ENCODE measurements around the gene TRUB2.

Gene TRUB2

DNA sequence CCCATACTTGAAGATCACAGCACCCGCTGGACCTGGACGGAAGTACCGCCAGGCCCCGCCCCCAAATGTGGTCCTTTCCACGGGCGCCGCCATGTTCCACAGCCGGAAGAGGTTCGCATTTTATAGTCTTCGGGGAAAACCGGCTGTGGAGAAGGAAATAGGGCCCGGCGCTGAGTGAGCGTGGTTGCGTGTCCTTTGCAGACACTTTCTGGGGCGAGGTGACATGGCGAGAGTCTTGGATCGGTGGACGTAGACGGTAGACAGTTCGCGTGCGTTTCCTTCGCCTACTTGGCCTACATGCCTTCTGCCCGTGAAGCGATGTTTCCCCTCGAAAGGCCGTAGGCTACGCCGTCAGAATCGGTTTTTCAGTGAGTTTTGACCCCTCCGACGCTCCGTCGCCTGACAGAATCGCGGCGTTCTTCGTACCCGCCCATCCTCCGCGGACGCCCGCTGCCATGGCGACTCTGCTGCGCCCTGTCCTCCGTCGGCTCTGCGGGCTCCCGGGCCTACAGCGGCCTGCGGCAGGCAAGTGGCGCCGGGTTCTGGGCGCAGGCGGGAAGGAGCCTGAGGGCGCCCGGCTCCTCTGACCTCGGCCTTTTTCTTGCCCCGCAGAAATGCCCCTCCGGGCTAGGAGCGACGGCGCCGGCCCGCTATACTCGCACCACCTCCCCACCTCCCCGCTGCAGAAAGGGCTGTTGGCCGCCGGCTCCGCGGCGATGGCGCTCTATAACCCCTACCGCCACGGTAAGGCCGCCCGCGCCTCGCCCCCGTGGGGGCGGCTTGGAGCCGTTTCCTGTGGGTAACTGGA is at the start of gene TRUB2, which contains the start of gene COQ4:
TSS of gene TRUB2 (minus strand) at position 44 of the 808 bp plus-strand sequence. CDS start at position 5, 39 bp downstream.
TSS of gene COQ4 (plus strand) at position 436 of the 808 bp plus-strand sequence. CDS start at position 456, 20 bp downstream.
- peak; percentile 99 for DNase-seq

- DNase-seq = no peak
Measured at GRCh38 chr9:128371630-128372117, 49.4 kb upstream of the TRUB2 start.

- DNase-seq = peak; percentile 97
Measured at GRCh38 chr9:128370752-128371629, 48.7 kb upstream of the TRUB2 start, which contains the start of gene URM1. Gene URM1 (plus strand): TSS chr9:128371374. CDS start chr9:128371381, 7 bp downstream.

DNA sequence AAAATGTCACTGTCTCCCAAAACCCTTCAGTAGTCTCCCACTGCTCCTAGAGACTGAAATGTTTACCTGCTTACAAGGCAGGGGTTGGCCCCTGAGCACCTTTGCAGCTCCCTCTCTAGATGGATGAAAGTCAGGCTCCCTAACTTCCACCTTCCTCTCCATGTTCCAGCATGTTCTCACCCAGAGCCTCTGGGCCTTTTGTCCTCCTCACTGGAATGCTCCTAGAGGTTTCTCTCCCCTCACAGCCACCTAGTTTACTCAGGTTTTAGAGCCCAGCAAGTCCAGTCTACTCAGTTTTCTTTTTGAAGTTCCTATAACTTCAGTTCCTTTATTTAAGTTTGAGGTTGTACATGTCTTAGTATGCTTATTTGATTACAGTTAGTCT is 48.1 kb upstream of the TRUB2 start:
- DNase-seq = no peak

DNA sequence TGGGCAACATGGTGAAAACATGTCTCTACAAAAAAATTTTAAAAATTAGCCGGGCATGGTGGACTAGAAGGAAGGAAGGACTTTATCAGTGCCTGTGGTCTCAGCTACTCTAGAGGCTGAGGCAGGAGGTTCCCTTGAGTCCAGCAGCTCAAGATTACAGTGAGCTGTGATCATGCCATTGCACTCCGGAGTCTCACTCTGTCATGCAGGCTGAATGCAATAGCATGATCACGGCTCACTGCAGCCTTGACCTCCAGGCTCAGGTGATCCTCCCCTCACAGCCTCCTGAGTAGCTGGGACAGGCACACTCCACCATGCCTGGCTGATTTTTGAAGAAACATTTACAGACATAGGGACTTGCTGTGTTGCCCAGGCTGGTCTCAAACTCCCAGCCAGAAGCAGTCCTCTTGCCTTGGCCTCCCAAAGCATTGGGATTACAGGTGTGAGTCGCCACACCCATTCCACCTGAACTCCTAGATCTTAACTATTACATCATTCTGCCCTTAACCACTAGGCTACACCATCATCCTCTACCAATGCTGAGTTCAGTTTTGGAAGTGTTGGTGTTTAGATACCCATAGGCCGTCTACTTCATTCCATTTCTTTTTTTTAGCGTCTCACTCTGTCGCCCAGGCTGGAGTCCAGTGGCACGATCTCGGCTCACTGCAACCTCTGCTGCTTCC is 46.9 kb upstream of the TRUB2 start:
- DNase-seq = no peak

GRCh38 chr9:128365525-128365924 is 43.3 kb upstream of the TRUB2 start:
- DNase-seq = no peak

DNA sequence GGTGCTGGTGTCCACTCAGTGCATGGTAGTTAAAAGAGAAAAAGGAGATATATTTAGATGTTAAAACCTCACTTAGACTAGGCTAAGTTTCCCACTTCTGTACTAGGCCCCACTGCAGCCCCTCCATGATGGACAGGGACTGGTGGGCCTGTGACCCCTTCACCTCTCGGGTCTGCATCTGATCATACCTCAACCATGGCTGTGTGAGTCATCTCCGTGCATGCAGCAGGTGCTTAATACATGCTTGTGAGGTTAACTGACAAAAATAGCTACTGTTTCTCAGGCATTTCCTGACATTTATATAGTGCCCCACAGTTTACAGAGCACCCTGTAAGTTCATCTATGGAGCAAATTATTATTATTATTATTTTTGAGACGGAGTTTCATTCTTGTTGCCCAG is 40.5 kb upstream of the TRUB2 start:
- DNase-seq = no peak

- peak; percentile 94 for DNase-seq
Measured at GRCh38 chr9:128361986-128362646, 39.9 kb upstream of the TRUB2 start.

- DNase-seq = no peak
Measured at GRCh38 chr9:128361296-128361985, 39.2 kb upstream of the TRUB2 start.

- DNase-seq = no peak
Measured at GRCh38 chr9:128360826-128361225, 38.6 kb upstream of the TRUB2 start.

GRCh38 chr9:128358861-128359260 is 36.6 kb upstream of the TRUB2 start:
- no peak for DNase-seq

DNA sequence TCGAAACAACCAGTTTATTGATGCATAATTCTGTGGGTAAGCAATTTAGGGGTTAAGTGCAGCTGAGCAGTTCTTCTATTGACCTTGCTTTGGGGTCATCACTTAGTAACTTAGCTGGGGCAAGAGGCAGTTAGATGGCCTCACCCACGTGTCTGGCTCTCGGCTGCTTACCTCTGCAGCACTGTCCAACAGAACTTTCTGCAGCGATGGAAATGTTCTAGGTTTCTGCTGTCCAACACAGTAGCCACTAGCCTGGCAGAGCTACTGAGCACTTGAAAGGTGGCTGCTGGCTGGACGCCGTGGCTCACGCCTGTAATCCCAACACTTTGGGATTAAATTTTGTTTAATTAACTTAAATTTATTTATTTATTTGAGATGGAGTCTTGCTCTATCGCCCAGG is 35.8 kb upstream of the TRUB2 start:
- no peak for DNase-seq

- no peak for DNase-seq
Measured at GRCh38 chr9:128355451-128355850, 33.2 kb upstream of the TRUB2 start.

DNA sequence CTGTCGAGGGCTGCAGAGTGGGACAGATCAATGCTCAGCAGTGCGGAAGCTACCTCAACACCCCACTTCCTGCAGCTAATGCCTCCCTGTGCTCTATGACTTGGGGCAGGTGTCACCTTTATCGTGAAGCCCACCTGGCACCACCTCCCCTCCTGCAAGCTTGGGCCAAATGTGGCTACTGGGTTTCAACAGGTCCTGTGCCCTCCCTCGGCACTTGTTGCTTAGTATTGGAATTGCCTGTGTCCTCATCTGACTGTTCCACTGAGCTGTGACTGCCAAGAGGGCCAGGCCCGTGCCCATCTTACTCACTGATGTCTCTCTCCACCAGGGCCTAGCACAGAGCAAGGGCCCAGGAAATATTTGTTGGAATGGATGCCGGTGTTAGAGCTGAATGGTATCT is 27.5 kb upstream of the TRUB2 start:
- no peak for DNase-seq

DNA sequence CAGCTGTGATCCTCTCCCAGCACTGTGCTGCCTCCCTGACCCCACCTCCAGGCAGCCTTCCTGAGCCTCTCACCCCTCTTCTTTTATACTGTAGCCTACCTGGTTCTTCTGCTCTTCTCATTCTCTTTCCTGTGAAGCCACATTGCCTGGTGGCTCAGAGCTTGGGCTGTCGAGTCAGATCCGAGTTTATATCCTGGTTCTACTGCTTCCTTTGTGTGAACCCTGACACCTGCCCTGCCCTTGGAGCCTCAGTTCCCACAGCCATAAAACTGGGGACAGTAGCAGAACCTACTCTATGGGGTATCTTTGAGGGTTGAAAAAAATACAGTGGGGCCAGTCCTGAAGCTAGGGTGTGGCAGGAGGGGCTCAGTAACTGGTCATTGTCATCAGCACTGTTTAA is 26.9 kb upstream of the TRUB2 start:
- DNase-seq = no peak

DNA sequence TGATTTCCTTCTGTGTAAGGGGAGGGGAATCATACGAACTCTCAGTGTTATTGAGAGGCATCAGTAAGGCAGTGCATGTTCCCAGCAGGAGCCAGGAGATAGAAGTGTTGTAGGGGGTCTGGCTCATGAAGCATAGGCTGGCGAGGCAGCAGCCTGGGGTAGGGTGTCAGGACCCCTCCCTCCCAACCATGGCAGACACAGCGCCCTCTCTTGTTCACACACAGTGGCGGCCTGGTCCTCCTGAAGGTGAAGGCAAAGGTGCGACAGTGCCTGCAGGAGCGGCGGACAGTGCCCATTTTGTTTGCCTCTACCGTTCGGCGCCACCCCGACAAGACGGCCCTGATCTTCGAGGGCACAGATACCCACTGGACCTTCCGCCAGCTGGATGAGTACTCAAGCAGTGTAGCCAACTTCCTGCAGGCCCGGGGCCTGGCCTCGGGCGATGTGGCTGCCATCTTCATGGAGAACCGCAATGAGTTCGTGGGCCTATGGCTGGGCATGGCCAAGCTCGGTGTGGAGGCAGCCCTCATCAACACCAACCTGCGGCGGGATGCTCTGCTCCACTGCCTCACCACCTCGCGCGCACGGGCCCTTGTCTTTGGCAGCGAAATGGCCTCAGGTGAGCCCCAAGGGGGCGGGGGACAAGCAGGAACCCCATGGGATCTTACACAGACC is 22.8 kb upstream of the TRUB2 start:
- no peak for DNase-seq

DNA sequence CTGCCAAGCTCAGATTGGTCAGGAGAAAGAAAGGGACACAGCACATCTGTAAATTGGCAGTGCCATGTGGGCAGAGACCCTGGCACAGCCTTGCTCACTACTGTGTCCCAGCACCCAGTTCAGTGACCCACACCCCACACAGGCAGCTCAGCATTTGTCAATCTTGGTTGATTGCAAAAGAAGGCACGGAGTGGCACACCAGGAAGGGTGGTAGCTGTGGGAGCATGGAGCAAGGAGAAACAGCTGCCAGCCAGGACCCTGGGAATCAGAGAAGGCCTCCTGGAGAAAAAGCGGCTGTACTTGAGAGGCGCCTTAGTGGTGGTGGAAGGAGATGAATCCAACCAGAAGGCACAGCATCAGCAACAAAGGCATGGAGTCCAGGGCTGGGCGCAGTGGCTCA is 21.6 kb upstream of the TRUB2 start:
- DNase-seq = no peak

- no peak for DNase-seq
Measured at GRCh38 chr9:128342971-128343680, 20.9 kb upstream of the TRUB2 start.

DNA sequence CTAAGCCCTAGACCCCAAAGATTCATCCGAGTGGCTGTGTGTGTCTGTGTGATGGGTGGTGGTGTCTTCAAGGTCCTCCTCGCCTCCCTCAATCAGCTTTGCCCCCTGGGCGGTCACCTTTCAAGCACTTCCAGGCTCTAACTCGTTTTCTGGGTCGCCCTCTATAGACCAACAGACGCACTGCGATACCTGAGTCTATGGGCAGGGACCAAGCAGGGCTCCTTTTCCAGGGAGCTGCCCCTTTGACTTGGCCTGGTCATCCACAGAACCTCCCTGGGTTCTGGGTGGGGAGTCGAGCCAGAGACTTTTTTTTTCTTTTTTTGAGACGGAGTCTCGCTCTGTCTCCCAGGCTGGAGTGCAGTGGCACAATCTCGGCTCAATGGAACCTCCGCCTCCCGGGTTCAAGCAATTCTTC is 19.2 kb upstream of the TRUB2 start:
- peak; percentile 79 for DNase-seq

GRCh38 chr9:128340691-128341434 is 18.6 kb upstream of the TRUB2 start:
- no peak for DNase-seq
